GDM1 (cell line): Measurements from ENCODE around the gene C11orf24.
"Not testable (repeated sequence)": the region's sequence is repeated elsewhere in the genome, so short reads cannot be mapped to it uniquely, and the experiment has no call there.

Experiments used
- DNase-seq: peaks from one replicate; lab custom pipeline; 2025; lab: John Stamatoyannopoulos, UW

The C11orf24 gene

GRCh38 chr11:68298659-68299516 is 27.1 kb upstream of the C11orf24 start:
- DNase-seq: no peak

DNA sequence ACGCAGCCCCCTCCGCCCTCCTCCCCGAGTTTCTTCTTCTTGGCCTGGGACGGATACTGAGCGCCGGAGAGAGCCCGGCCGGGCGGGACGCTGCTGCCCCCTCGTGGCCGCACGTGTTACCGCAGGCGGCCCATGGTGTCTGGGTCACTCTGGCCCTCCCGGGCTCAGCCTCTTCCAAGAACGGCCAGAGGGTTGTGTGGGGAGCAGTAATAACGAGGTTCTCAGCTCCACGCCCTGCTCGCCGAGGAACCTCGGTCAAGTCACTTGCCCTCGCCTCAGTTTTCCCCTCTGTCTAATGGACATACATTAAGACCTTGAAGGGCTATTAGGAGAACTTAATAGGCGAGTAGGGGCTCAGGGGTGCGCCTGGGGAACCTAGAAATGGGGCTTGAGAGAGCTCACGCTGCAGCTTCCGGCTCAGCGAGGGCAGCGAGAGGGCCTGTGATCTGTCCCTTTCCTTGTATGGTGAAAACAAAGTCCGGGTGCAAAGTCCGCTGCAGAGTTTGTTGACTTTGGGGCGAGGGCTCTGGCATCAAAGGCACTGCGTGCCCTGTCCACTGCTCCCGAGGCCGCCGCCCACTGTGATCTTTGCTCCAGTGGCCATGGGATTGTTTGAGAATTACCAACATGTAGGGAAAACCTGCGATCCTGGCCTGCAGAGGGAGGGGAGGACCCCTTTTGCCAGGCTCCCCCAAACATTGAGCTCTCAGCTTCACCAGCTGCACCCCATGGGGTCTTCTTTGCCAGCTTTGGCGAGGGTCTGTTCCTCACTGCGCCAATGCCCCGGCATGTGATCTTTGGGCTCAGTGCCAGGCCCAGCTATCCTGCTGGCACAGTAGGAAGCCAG is 26.3 kb upstream of the C11orf24 start:
- peak; percentile 62 for DNase-seq

GRCh38 chr11:68297494-68297811 is 25.7 kb upstream of the C11orf24 start:
- DNase-seq: no peak

DNA sequence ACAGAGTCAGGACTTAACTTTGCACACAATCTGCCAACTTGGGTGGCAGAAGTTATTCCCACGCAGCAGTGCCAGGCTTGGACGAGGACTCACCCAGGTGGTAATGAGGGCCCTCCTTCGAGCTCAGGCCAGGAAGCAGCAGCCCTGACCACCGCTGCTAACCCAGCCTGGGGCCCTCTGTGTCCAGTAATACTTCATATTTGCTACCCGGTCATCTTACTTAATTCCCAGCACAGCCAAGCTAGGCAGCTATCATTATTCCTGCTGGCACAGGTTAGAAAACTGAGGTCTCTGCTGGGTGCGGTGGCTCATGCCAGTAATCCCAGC is 25.2 kb upstream of the C11orf24 start:
- no peak for DNase-seq

DNA sequence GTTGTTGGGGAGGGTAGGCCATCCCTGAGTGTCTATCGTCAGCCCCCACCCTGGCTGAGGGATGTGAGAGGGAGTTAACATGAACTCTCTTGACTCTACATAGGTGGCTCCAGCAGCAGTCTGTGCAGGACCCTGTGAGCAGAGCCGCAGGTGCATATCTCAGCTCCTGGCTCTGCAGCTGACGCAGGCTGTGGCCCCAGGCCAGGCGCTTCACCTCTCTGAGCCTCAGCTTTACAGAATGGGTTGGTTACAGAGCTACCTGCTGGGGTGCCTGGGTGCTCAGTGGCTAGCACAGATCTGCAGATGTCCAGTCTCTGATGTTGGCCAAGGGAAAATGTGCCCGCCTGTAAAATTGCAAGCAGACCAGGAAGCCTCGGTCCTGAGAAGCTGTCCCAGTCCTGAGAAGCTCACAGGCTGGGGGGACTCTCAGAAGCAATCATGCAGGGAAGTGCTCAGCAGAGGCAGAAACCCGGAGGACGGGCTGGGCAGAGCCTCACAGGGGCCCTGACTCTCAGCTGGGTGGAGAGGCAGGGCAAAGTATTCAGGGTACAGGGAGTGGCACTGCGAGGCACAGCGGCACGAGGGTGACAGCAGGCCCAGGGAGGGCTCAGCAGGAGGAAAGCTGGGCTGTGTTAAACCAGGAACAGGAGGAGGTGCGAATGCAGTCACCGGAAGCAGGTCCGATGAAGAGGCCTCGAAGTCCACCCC is 24.7 kb upstream of the C11orf24 start:
- DNase-seq: no peak

DNA sequence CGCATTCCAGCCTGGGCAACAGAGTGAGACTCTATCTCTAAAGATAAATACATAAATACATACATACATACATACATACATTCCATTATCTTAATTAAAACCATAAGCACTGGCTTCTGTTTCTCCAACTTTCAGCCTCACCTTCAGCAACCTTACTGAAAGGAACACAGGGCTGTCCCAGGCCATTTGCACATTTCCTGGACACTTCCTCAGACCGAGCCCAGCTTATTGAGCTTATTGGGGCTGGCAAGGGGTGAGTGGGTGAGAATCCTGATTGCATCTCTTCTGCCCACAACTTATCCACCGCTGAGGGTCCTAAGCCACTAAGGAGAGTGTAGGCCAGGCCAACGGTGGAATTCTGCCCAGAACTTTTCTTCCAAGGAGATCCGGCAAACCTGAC is 24.2 kb upstream of the C11orf24 start:
- no peak for DNase-seq

DNA sequence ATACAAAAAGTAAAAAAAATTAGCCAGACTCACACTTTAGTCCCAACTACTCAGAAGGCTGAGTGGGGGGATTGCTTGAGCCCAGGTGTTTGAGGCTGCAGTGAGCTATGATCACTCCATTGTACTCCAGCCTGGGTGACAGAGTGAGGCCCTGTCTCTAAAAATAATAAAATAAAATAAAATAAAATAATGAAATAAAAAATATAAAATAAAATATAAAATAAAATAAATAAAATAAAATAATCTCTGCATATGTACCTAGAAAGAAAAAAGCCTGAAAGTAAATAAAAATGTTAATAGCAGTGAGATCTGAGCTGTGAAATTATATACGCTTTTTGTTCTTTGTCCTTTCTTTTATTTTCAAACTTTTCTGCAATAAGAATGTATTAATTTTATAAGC is 23.5 kb upstream of the C11orf24 start:
- no peak for DNase-seq

DNA sequence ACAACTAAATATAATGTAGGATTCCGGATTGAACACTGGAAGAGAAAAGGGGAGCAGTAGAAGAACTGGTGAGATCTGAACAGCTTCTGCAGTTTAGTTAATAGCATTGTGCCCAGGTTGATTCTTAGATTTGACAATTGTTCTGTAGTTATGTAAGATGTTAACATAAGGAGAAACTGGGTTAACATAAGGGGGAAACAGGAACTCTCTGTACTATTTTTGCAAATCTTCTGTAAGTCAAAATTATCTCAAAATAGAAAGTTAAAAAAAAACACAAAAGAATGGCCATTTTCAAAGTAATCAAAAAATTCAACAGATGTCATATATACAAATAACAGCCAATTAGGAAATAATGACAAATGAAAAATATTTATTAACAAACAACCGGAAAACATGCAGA is 21.9 kb upstream of the C11orf24 start:
- no peak for DNase-seq

GRCh38 chr11:68289456-68289855 is 17.7 kb upstream of the C11orf24 start:
- no peak for DNase-seq

DNA sequence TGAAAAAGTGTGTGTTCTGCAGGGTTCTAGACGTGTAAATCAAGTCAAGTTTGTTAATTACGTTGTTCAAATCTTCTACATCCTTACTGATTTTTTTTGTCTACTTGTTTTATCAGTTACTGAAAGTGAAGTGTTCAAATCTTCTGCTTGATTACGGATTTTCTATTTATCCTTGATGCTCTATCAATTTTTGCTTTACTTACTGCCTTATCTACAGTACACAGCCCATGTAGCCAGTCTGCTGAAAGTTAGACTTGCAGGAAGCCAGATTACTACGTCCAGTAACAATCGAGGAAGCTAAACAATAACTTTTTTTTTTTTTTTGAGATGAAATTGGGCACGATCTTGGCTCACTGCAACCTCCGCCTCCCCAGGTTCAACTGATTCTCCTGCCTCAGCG is 15.6 kb upstream of the C11orf24 start:
- DNase-seq: no peak

DNA sequence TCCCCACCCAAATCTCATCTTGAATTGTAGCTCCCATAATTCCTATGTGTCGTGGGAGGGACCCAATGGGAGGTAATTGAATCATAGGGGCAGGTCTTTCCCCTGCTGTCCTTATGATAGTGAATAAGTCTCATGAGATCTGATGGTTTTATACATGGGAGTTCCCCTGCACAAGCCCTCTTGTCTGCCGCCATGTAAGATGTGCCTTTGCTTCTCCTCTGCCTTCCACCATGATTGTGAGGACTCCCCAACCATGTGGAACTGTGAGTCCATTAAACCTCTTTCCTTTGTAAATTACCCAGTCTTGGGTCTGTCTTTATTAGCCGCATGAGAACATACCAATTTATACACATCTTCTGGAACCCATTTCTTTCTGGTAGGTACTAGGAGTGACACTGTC is 12.8 kb upstream of the C11orf24 start:
- not testable (repeated sequence) for DNase-seq

- DNase-seq: no peak
These were observed 11.1 kb upstream of the C11orf24 start for GRCh38 chr11:68282861-68283230.

DNA sequence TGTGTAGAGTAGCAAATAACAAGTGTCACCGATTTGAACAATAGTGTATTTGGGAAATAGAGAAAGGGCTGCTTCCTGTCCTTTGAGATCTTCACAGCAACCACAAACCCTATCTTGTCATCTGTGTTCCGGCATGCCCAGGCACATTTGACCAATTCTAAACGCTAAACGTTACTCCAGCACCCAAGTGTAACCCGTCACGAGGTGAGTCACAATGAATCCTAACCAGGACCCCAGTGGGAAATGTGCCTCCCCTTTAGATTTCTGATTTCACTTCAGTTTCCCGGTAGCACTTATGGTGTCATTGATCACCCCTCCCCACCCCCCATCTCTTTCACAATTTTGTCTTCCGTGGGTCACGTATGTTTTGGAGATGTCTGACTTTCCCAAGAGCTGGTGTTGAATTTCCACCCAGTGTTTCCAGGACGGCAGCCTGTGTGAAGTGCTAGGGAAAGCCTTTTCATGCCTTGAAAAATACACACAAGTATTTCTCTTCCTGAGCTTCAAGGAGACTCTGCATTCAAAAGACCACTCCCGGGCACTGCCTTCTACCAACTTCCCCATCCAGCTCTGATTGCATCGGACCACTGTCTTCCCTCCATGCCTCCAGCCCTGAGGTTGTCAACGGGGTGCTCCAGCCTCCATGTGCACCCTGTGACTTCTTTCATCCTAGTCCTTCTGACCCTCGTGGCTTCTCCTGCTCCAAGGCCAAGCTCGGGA is 10.5 kb upstream of the C11orf24 start:
- peak; percentile 62 for DNase-seq

DNA sequence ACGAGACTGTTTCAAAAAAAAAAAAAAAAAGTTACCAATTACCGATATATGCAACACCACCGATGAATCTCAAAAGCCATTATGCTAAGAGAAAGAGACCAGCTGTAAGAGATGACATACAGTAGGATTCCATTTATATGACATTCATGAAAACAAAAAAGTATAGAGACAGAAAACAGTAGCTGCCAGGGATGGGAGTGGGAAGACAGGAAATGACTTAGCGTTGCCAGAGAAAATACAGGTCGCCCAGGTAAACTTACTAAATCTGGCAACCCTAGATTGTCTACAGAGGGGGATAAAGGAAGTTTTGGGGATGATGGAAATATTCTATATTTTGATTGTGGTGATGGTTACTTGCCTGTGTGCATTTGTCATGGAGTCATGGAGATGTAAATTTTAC is 7.9 kb upstream of the C11orf24 start:
- DNase-seq: no peak

DNA sequence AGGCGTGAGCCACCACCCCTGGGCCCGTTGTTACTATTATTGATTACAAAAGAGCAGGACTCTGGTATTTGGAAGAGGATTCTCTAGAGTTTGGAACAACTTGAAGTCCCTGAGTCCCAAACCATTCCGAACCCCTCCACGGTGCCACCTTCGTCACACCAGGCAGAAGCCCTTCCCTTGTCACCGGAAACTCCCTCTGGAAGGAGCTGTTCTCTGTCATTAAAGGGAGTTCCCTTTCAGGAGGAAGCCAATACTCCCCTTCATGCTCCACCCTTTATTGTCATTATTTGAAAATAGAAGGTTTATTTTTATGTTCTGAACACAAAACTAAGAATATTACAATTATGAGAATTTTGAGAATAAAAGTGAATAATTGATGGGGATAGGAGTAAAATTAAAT is 5.1 kb upstream of the C11orf24 start:
- no peak for DNase-seq

- DNase-seq: no peak
These were observed 4.1 kb upstream of the C11orf24 start for GRCh38 chr11:68275721-68276507.

GRCh38 chr11:68274306-68274705 is 2.5 kb upstream of the C11orf24 start:
- no peak for DNase-seq

DNA sequence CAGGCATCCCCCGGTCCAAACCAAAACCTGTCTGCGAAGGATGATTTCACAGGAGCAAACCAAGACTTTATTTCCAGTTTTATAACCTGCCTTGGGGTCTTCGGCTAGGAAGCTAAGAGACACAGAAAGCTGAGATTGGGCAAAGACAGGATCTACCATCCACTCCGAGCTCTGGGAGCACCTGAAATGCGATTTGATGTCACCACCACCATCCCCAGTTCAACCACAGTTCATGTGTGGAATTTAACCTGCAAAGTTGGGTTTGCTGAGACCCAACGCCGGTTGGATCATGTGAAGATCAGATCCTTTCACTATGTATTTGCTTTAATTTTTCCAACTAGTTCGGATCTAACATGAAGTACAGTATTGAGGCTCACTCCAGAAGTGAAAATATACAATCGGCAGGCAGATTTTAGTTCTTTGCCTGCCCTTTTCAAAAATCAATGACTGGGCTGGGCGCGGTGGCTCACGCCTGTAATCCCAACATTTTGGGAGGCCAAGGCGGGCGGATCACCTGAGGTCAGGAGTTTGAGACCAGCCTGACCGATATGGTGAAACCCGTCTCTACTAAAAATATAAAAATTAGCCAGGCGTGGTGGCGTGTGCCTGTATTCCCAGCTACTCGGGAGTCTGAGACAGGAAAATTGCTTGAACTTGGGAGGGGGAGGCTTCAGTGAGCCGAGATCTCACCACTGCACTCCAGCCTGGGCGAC is 1.4 kb upstream of the C11orf24 start:
- DNase-seq: no peak

GRCh38 chr11:68271023-68271780 is 571 bp downstream of the C11orf24 start:
- DNase-seq: peak; percentile 27
